Upper lobe of left lung (tissue), 6 donors: ENCODE data around the gene COPG2. TPM values are rescaled to one million over a fixed set of nuclear protein-coding genes. Genes with fewer than 3 reads are reported as not detected.

Source experiments
- ATAC-seq, 2 donors: fragments of 200-7000 bp; cut with Tn5 transposase; one replicate each; pipeline ENCODE4 v1.9.1; 2022; ENCODE audit warnings: mild to moderate bottlenecking in 2 of 2, moderate library complexity in 2 of 2; ENCODE audit not compliant: low FRiP score in 2 of 2
- DNase-seq, 2 donors: peaks; one replicate each; pipeline ENCODE4 v3.0.0-alpha.2; 2019 to 2020
- H3K27ac ChIP-seq, 4 donors: fragments of 200-600 bp; sonication (generic); one replicate each; pipeline ENCODE4 v1.5.1; 2016 to 2019
- H3K27me3 ChIP-seq, 4 donors: fragments of 200-600 bp; sonication (generic); one replicate each; pipeline ENCODE4 v1.5.1; 2017 to 2019
- H3K36me3 ChIP-seq, 4 donors: fragments of 200-600 bp; sonication (generic); one replicate each; pipeline ENCODE4 v1.5.1; 2016 to 2019
- H3K4me1 ChIP-seq, 4 donors: fragments of 200-600 bp; sonication (generic); one replicate each; pipeline ENCODE4 v1.5.1; 2018 to 2019
- H3K4me3 ChIP-seq, 4 donors: fragments of 200-600 bp; sonication (generic); one replicate each; pipeline ENCODE4 v1.5.1; 2017 to 2019; ENCODE audit warnings: mild to moderate bottlenecking in 2 of 4, moderate library complexity in 1 of 4
- H3K9me3 ChIP-seq, 4 donors: fragments of 200-600 bp; sonication (generic); one replicate each; pipeline ENCODE4 v1.5.1; 2018 to 2019
- CTCF ChIP-seq, 6 experiments: fragments of 450-650 bp in 4 of 6; fragments of 200-600 bp in 2 of 6; sonication (generic) in 2 of 6; IDR thresholded peaks; one replicate each; pipeline ENCODE4 v1.5.1; 2016 to 2019; ENCODE audit warnings: antibody characterized with exemption in 6 of 6
- EP300 ChIP-seq, 4 donors: sonication (generic); formaldehyde crosslinking; IDR thresholded peaks; one replicate each; pipeline ENCODE4 v1.5.1; 2017; ENCODE audit warnings: antibody characterized with exemption in 4 of 4, control low read depth in 2 of 4
- POLR2A ChIP-seq, 4 donors: fragments of 450-650 bp; IDR thresholded peaks; one replicate each; pipeline ENCODE4 v1.5.1; 2016 to 2017; ENCODE audit warnings: antibody characterized with exemption in 4 of 4, mild to moderate bottlenecking in 2 of 4
- POLR2AphosphoS5 ChIP-seq, 2 donors: sonication (generic); formaldehyde crosslinking; IDR thresholded peaks; one replicate each; pipeline ENCODE4 v1.5.1; 2017; ENCODE audit warnings: antibody characterized with exemption in 2 of 2
- WGBS, 2 donors: methylation state at CpG; one replicate each; pipeline ENCODE4 v1.1.5; 2017 to 2018; 5-methylcytosine and 5-hydroxymethylcytosine counted together
- total RNA-seq, 6 donors: library from RNA; depleted of rRNA in 4 of 6; stranded (reverse); fragments of >200 nt in 4 of 6; gene quantifications; one replicate each; pipeline versions ENCODE4 v1.1.0 to v1.2.1, GENCODE V29; 2016 to 2021
- donor health status: DM: no; HTN: no; CAD: no; lungs with moderate emphysema.
- donor health status: DM: no; HTN: yes; CAD: no; lungs with severe emphysema.

The COPG2 gene
- total RNA-seq, 6 donors from 2014 or later: 8.4 to 18.7 (median 13.9) TPM

GRCh38 chr7:130648580-130648979 lies 20.0 kb downstream of the COPG2 start:
- H3K27ac ChIP-seq: no peak overlapping the region
- TF ChIP-seq POLR2A (IDR thresholded peaks at IDR 0.05) (no peak), POLR2AphosphoS5 (IDR thresholded peaks at IDR 0.05) (no peak), CTCF (IDR thresholded peaks at IDR 0.05) (no peak), EP300 (IDR thresholded peaks at IDR 0.05) (no peak)
- peaks cover 0 to 8% (median 0%) of the 10 kb centered on the region in 4 donors for H3K36me3 ChIP-seq
- H3K9me3 ChIP-seq: no peaks in the 10 kb centered on the region
- H3K27me3 ChIP-seq: no peaks in the 10 kb centered on the region
- no peak for ATAC-seq
- DNase-seq: no peak
- no peaks in the 10 kb centered on the region for H3K4me1 ChIP-seq
- no peak overlapping the region for H3K4me3 ChIP-seq
- 86 to 96% methylated on average over 5 of the region's 5 CpGs for WGBS, 2 donors

DNA sequence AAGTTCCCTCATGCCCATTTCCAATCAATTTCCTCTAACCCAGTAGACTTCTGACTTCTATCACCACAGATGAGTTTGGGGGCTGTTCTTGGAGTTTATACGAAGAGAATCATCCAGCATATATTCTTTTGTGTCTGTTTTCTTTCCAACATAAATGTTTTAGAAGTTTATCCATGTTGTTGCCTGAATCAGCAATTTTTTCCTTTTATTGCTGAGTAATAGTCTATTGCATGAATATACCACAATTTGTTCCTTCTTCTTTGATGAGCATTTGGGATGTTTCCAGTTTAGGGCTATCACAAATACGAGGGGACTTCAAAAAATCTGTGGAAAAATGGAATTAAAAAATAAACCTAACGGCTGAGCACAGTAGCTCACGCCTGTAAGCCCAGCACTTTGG lies 26.2 kb downstream of the COPG2 start:
- Histone ChIP-seq H3K9me3 (no peaks in the 10 kb centered on the region), H3K4me3 (no peak overlapping the region), H3K27me3 (no peaks in the 10 kb centered on the region), H3K4me1 (no peaks in the 10 kb centered on the region), H3K36me3 (peaks cover 0 to 7% (median 0%) of the 10 kb centered on the region in 4 donors), H3K27ac (no peak overlapping the region)
- WGBS, 2 donors: 83 to 93% methylated on average over 4 of the region's 4 CpGs
- DNase-seq (no peak), ATAC-seq (no peak)
- TF ChIP-seq CTCF (IDR thresholded peaks at IDR 0.05) (no peak), EP300 (IDR thresholded peaks at IDR 0.05) (no peak)

DNA sequence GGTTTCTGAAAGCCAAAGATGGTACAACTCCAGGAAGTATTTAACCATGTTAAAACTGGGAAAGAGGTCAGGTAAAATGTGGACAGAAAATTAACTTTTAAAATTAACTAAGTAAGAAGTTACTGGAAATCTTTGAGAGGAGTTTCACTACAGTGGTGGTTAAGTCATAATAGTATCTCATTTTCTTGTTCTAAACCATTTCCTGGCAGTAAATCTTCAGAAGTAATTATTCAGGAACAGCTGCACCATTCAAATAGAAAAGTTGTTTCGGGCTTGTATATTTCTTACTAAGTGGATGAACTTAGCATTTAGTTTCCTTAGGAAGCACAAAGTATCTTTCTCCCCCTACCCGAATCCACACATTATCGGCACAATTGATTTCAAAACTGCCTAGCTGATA lies 27.1 kb downstream of the COPG2 start:
- Histone ChIP-seq H3K27ac (no peak overlapping the region), H3K9me3 (no peaks in the 10 kb centered on the region), H3K36me3 (peaks cover 0 to 7% (median 0%) of the 10 kb centered on the region in 4 donors), H3K27me3 (no peaks in the 10 kb centered on the region), H3K4me1 (no peaks in the 10 kb centered on the region), H3K4me3 (no peak overlapping the region)
- TF ChIP-seq POLR2A (IDR thresholded peaks at IDR 0.05): no peak
- no peak for TF ChIP-seq POLR2AphosphoS5 (IDR thresholded peaks at IDR 0.05)
- TF ChIP-seq CTCF (IDR thresholded peaks at IDR 0.05): no peak
- no peak for TF ChIP-seq EP300 (IDR thresholded peaks at IDR 0.05)
- ATAC-seq: no peak
- DNase-seq: no peak
- 89 to 93% methylated on average over 3 of the region's 3 CpGs for WGBS, 2 donors

DNA sequence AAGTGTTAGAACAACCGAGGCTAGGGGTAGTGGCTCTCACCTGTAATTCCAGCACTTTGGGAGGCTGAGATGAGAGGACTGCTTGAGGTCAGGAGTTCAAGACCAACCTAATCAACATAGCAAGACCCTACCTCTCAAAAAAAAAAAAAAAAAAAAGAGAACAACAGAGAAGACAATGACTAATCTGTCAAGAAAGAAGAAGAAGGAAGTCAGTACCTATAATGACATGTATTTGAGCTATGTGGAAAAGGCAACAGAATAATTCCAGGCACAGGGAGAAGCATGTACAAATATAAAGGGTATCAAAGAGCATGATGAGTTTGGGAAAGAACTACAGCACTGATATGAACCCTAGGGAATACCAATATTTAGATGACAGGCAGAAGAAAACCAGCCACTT lies 27.5 kb downstream of the COPG2 start:
- H3K36me3 ChIP-seq: peaks cover 0 to 7% (median 0%) of the 10 kb centered on the region in 4 donors
- no peaks in the 10 kb centered on the region for H3K27me3 ChIP-seq
- H3K4me1 ChIP-seq: no peaks in the 10 kb centered on the region
- H3K27ac ChIP-seq: no peak overlapping the region
- H3K9me3 ChIP-seq: no peaks in the 10 kb centered on the region
- no peak for TF ChIP-seq POLR2A (IDR thresholded peaks at IDR 0.05)
- no peak for TF ChIP-seq EP300 (IDR thresholded peaks at IDR 0.05)
- no peak for TF ChIP-seq POLR2AphosphoS5 (IDR thresholded peaks at IDR 0.05)
- TF ChIP-seq CTCF (IDR thresholded peaks at IDR 0.05): no peak
- no peak for DNase-seq
- 92 to 95% methylated on average over 1 of the region's 1 CpG for WGBS, 2 donors
- no peak overlapping the region for H3K4me3 ChIP-seq
- no peak for ATAC-seq

- Histone ChIP-seq H3K4me1 (no peaks in the 10 kb centered on the region), H3K36me3 (peaks cover 0 to 7% (median 0%) of the 10 kb centered on the region in 4 donors), H3K9me3 (no peaks in the 10 kb centered on the region), H3K27ac (no peak overlapping the region), H3K4me3 (no peak overlapping the region), H3K27me3 (no peaks in the 10 kb centered on the region)
- 100% methylated on average over 1 of the region's 1 CpG for WGBS, 2 donors
- ATAC-seq (no peak), DNase-seq (no peak)
- TF ChIP-seq POLR2A (IDR thresholded peaks at IDR 0.05) (no peak), EP300 (IDR thresholded peaks at IDR 0.05) (no peak), POLR2AphosphoS5 (IDR thresholded peaks at IDR 0.05) (no peak), CTCF (IDR thresholded peaks at IDR 0.05) (no peak)
Measured at GRCh38 chr7:130639388-130639787, 29.2 kb downstream of the COPG2 start.
